Neural cell (in vitro differentiated cells): ENCODE measurements around the gene SLC38A3. TPM values are rescaled to one million over a fixed set of nuclear protein-coding genes. Genes with fewer than 3 reads are reported as not detected.
A peak's percentile ranks its signal among the peaks of the same experiment; 100 is the strongest.

Experiments
- H2AFZ ChIP-seq: fragments of 200-600, 300-800 bp; sonication (generic), shearing (Covaris generic); 2 replicates; pipeline ENCODE4 v1.6.0; 2014; ENCODE audit warnings: low read depth, mild to moderate bottlenecking, antibody characterized with exemption, low read length, moderate library complexity
- H3F3A ChIP-seq: fragments of 200-600 bp; shearing (Covaris generic); 2 replicates; pipeline ENCODE4 v1.6.1; 2016; ENCODE audit warnings: mild to moderate bottlenecking, moderate library complexity, mixed read lengths, antibody characterized with exemption, low read length; ENCODE audit not compliant: insufficient read depth, poor library complexity, severe bottlenecking
- H3K27ac ChIP-seq: fragments of 200-600, 300-800 bp; sonication (generic), shearing (Covaris generic); 2 replicates; pipeline ENCODE4 v1.5.1; 2014; ENCODE audit warnings: mild to moderate bottlenecking, low read length, moderate library complexity
- H3K27me3 ChIP-seq: fragments of 300-800, 200-600 bp; sonication (generic), shearing (Covaris generic); 2 replicates; pipeline ENCODE4 v1.6.0; 2014; ENCODE audit warnings: mild to moderate bottlenecking, low read depth, low read length, moderate library complexity; ENCODE audit not compliant: insufficient read depth
- H3K36me3 ChIP-seq: fragments of 300-800, 200-600 bp; sonication (generic), shearing (Covaris generic); 2 replicates; pipeline ENCODE4 v1.5.1; 2014; ENCODE audit warnings: mild to moderate bottlenecking, antibody characterized with exemption, low read length, moderate library complexity; ENCODE audit not compliant: insufficient read depth
- H3K4me2 ChIP-seq: fragments of 300-800, 200-600 bp; sonication (generic), shearing (Covaris generic); 2 replicates; pipeline ENCODE4 v1.6.0; 2014; ENCODE audit warnings: mild to moderate bottlenecking, low read length
- H3K4me3 ChIP-seq: fragments of 300-800, 200-600 bp; sonication (generic), shearing (Covaris generic); 2 replicates; pipeline ENCODE4 v1.5.1; 2014; ENCODE audit warnings: mild to moderate bottlenecking, low read length, moderate library complexity
- H3K79me2 ChIP-seq: fragments of 200-600 bp; shearing (Covaris generic); replicated peaks from 2 replicates; pipeline ENCODE4 v1.6.0; 2014; ENCODE audit warnings: mild to moderate bottlenecking, low read length, moderate library complexity; ENCODE audit not compliant: insufficient read depth
- H3K9ac ChIP-seq: fragments of 300-800, 200-600 bp; sonication (generic), shearing (Covaris generic); 2 replicates; pipeline ENCODE4 v1.6.1; 2016; ENCODE audit warnings: mild to moderate bottlenecking, low read length, mixed read lengths
- H3K9me2 ChIP-seq: fragments of 200-600 bp; shearing (Covaris generic); 2 replicates; pipeline ENCODE4 v1.6.1; 2016; ENCODE audit warnings: mild to moderate bottlenecking, low read length, mixed read lengths; ENCODE audit not compliant: insufficient read depth
- H3K9me3 ChIP-seq: fragments of 200-600, 300-800 bp; sonication (generic), shearing (Covaris generic); 2 replicates; pipeline ENCODE4 v1.6.1; 2016; ENCODE audit warnings: mild to moderate bottlenecking, mixed run types, low read length, moderate library complexity, mixed read lengths
- H4K20me1 ChIP-seq: fragments of 200-600 bp; shearing (Covaris generic); 2 replicates; pipeline ENCODE4 v1.6.1; 2016; ENCODE audit warnings: mild to moderate bottlenecking, mixed run types; ENCODE audit not compliant: insufficient read depth
- CTCF ChIP-seq: fragments of 450-650 bp; IDR thresholded peaks from 2 replicates; pipeline ENCODE4 v1.5.1; 2014; ENCODE audit warnings: antibody characterized with exemption, mild to moderate bottlenecking, moderate library complexity; ENCODE audit not compliant: poor library complexity, severe bottlenecking
- EP300 ChIP-seq: fragments of 450-650 bp; conservative IDR thresholded peaks from 2 replicates; pipeline ENCODE4 v1.6.1; 2014; ENCODE audit warnings: antibody characterized with exemption, mild to moderate bottlenecking, moderate library complexity; ENCODE audit not compliant: poor library complexity, severe bottlenecking
- EZH2 ChIP-seq: fragments of 200-600, 300-800 bp; shearing (Covaris generic), sonication (generic); IDR thresholded peaks from 2 replicates; pipeline ENCODE4 v1.6.1; 2014; ENCODE audit warnings: antibody characterized with exemption, low read length, borderline replicate concordance, mild to moderate bottlenecking; ENCODE audit not compliant: insufficient read depth, poor library complexity, severe bottlenecking
- MXI1 ChIP-seq: fragments of 450-650 bp; conservative IDR thresholded peaks from 2 replicates; pipeline ENCODE4 v1.6.1; 2014; ENCODE audit warnings: antibody characterized with exemption, mild to moderate bottlenecking; ENCODE audit not compliant: poor library complexity, severe bottlenecking
- POLR2AphosphoS5 ChIP-seq: IDR thresholded peaks from 2 replicates; pipeline ENCODE4 v1.6.1; 2012
- RAD21 ChIP-seq: fragments of 450-650 bp; conservative IDR thresholded peaks from 2 replicates; pipeline ENCODE4 v1.6.1; 2014; ENCODE audit warnings: antibody characterized with exemption, mild to moderate bottlenecking, moderate library complexity
- SMC3 ChIP-seq: fragments of 450-650 bp; conservative IDR thresholded peaks from 2 replicates; pipeline ENCODE4 v1.6.1; 2014; ENCODE audit warnings: antibody characterized with exemption, mild to moderate bottlenecking, moderate library complexity; ENCODE audit not compliant: poor library complexity
- TAF1 ChIP-seq: IDR thresholded peaks from 2 replicates; pipeline ENCODE4 v1.6.1; 2012; ENCODE audit warnings: low read depth
- polyA plus RNA-seq: library from polyadenylated mRNA; depleted of rRNA; stranded (reverse); fragments of >200 nt; gene quantifications from 2 replicates; pipeline ENCODE4 v1.2.3, GENCODE V29; 2014
- TF ChIP-seq, protein P1 (sequence below): IDR thresholded peaks from 2 replicates; pipeline ENCODE4 v1.6.1; 2012; ENCODE audit warnings: borderline replicate concordance

The SLC38A3 gene
- polyA plus RNA-seq, 1 donor from 2014 or later, result not detected

- Histone ChIP-seq H3K4me2 (no peak overlapping the region), H3K79me2 (no peaks in the 10 kb centered on the region), H4K20me1 (no peaks in the 10 kb centered on the region), H3F3A (peaks cover 5% of the 10 kb centered on the region), H2AFZ (no peak overlapping the region), H3K4me3 (no peak overlapping the region), H3K27me3 (no peaks in the 10 kb centered on the region), H3K27ac (peak overlapping the region; percentile 20), H3K9ac (no peak overlapping the region), H3K36me3 (peaks cover 5% of the 10 kb centered on the region), H3K9me2 (no peaks in the 10 kb centered on the region), H3K9me3 (no peaks in the 10 kb centered on the region)
- no peak for TF ChIP-seq POLR2AphosphoS5
Observed at GRCh38 chr3:50258029-50258680, 53.1 kb downstream of the SLC38A3 start.

DNA sequence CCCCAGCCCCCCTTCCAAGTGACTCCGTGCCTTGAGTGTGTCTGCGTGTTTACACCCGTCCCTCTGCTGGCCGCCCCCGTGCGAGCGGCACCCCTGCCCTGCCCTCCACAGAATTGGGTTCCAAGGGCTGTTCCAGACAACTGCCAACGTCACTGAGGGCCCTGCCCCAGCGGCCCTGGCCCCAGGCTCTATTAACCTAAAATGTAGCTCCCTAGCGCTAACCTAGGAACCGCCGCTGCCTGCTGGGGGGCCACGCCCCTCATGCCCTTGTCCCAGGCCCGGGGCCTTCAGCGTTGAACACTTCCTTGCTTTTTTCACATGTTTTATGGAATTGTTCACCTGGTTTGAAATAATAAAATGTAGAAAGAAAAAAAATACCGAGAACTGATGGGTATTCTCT, 53.9 kb downstream of the SLC38A3 start:
- Histone ChIP-seq H3K9ac (peak overlapping the region; percentile 95), H3K4me2 (no peak overlapping the region), H2AFZ (no peak overlapping the region), H3K9me3 (no peaks in the 10 kb centered on the region), H3K36me3 (peaks cover 5% of the 10 kb centered on the region), H3F3A (peaks cover 5% of the 10 kb centered on the region), H3K9me2 (no peaks in the 10 kb centered on the region), H3K27ac (no peak overlapping the region), H3K79me2 (no peaks in the 10 kb centered on the region), H3K4me3 (no peak overlapping the region), H4K20me1 (no peaks in the 10 kb centered on the region), H3K27me3 (no peaks in the 10 kb centered on the region)
- no peak for TF ChIP-seq EP300
- TF ChIP-seq EZH2, result no peak
- TF ChIP-seq MXI1, result no peak
- no peak for TF ChIP-seq SMC3
- no peak for TF ChIP-seq TAF1
- TF ChIP-seq RAD21, result no peak
- no peak for TF ChIP-seq POLR2AphosphoS5
- TF ChIP-seq CTCF, result no peak
- TF ChIP-seq, protein P1, sequence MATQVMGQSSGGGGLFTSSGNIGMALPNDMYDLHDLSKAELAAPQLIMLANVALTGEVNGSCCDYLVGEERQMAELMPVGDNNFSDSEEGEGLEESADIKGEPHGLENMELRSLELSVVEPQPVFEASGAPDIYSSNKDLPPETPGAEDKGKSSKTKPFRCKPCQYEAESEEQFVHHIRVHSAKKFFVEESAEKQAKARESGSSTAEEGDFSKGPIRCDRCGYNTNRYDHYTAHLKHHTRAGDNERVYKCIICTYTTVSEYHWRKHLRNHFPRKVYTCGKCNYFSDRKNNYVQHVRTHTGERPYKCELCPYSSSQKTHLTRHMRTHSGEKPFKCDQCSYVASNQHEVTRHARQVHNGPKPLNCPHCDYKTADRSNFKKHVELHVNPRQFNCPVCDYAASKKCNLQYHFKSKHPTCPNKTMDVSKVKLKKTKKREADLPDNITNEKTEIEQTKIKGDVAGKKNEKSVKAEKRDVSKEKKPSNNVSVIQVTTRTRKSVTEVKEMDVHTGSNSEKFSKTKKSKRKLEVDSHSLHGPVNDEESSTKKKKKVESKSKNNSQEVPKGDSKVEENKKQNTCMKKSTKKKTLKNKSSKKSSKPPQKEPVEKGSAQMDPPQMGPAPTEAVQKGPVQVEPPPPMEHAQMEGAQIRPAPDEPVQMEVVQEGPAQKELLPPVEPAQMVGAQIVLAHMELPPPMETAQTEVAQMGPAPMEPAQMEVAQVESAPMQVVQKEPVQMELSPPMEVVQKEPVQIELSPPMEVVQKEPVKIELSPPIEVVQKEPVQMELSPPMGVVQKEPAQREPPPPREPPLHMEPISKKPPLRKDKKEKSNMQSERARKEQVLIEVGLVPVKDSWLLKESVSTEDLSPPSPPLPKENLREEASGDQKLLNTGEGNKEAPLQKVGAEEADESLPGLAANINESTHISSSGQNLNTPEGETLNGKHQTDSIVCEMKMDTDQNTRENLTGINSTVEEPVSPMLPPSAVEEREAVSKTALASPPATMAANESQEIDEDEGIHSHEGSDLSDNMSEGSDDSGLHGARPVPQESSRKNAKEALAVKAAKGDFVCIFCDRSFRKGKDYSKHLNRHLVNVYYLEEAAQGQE, result no peak
